Measurements from ENCODE around the gene CHIC2.

DNA sequence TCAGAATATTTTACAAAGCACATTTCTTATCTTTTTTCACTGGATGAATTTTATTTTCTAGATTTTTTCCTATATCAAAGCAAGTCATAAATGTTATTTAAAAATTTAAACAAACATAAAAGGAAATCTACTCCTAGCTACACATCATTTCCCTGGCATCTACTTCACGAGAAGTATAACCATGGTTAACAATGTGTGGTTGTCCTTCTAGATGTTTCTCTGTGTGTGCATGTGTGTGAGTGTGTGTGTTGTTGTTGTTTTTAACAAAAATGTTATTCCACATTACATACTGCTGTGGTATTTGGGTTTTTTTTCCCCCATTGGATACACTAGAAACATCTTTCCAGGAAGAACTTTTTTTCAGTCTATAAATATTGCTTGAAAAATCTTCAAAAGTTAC lies 103.1 kb downstream of the CHIC2 start:
- no peak for TF ChIP-seq EZH2 (IDR thresholded peaks at IDR 0.05; ENCODE audit: borderline replicate concordance)
- TF ChIP-seq, protein P1, sequence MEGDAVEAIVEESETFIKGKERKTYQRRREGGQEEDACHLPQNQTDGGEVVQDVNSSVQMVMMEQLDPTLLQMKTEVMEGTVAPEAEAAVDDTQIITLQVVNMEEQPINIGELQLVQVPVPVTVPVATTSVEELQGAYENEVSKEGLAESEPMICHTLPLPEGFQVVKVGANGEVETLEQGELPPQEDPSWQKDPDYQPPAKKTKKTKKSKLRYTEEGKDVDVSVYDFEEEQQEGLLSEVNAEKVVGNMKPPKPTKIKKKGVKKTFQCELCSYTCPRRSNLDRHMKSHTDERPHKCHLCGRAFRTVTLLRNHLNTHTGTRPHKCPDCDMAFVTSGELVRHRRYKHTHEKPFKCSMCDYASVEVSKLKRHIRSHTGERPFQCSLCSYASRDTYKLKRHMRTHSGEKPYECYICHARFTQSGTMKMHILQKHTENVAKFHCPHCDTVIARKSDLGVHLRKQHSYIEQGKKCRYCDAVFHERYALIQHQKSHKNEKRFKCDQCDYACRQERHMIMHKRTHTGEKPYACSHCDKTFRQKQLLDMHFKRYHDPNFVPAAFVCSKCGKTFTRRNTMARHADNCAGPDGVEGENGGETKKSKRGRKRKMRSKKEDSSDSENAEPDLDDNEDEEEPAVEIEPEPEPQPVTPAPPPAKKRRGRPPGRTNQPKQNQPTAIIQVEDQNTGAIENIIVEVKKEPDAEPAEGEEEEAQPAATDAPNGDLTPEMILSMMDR (IDR thresholded peaks at IDR 0.05; ENCODE audit: poor library complexity), result no peak
- no peak for TF ChIP-seq EZH2phosphoT487 (IDR thresholded peaks at IDR 0.05; ENCODE audit: low read depth, severe bottlenecking, unreplicated experiment)

All from hepatocyte (in vitro differentiated cells).